GDM1 (cell line): Measurements from ENCODE around the gene MAP6.

ENCODE experiments used
- DNase-seq: peaks from one replicate; lab custom pipeline; 2025; lab: John Stamatoyannopoulos, UW

The MAP6 gene

DNA sequence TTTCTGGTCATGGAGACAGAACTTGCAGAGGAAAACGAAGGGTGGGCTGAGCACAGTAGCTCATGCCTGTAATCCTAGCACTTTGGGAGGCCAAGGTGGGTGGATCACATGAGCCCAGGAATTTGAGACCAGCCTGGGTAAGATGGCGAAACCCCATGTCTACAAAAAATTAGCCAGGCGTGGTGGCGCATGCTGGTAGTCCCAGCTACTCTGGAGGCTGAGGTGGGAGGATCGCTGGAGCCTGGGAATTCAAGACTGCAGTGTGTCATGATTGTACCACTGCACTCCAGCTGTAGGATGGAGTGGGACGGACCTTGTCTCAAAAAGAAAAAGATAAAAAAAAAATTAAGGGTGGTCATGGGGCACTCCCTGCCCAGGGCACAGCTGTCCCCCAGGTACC, 100.9 kb downstream of the MAP6 start:
- DNase-seq = no peak

- DNase-seq = no peak
Measured at GRCh38 chr11:75566763-75567279, 102.0 kb downstream of the MAP6 start.

DNA sequence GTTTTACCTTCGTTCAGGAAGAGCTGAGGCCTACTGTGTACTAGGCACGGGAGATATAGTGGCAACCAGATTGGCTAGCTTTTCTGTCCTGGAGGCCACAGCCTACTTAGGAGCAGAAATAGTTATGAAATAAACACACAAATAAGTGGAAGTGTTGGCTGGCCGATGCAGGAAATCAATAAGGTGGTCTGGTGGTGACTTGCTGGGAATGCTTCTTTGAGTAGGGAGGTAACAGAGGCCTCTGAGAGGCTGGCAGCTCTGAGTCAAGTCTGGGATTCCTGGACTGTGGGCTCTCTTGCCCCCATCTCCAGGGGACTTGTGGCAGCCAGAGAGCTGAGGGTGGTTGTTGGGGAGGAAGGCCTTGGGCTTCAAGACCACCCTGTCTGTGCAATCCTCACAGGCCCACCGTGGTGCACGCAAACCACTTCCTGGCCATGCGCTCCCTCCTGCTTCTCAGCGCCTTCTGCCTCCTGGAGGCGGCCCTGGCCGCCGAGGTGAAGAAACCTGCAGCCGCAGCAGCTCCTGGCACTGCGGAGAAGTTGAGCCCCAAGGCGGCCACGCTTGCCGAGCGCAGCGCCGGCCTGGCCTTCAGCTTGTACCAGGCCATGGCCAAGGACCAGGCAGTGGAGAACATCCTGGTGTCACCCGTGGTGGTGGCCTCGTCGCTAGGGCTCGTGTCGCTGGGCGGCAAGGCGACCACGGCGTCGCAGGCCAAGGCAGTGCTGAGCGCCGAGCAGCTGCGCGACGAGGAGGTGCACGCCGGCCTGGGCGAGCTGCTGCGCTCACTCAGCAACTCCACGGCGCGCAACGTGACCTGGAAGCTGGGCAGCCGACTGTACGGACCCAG, 102.7 kb downstream of the MAP6 start:
- DNase-seq = no peak

GRCh38 chr11:75565221-75565814, 103.5 kb downstream of the MAP6 start:
- DNase-seq = no peak

- DNase-seq = no peak
Measured at GRCh38 chr11:75563978-75564552, 104.8 kb downstream of the MAP6 start.

- DNase-seq = no peak
Measured at GRCh38 chr11:75563501-75563977, 105.3 kb downstream of the MAP6 start.

DNA sequence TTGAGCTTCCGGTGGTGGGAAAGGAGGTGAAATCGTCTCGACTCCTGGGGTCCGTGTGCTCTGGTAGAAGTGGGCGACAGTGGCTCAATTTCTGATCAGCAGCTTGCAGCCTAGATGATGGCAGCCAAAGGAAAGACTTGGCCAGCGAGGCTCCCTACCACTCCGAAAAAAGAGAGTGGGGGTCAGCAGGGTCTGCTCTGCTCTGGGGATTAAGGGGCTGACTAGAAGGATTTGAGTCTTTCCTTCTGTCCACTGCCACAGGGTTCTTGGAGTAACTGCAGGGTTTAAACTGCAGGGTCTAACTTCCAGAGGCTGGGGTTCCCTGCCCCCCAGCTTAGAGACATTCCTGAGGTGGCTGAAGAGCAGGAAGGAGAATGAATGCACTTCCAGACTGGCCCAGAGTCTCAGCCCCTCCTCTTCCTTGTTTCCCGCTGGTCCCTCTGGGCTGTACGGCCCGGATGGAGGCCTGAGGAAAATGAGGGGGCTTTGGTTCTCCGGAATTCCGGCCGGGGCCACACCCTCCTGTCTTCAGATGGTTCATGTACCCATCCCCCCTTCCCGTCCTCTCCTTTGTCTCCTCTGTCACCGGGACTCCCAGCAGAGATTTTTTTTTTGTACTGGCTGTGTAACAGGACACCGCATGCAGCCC, 105.9 kb downstream of the MAP6 start:
- DNase-seq = no peak

DNA sequence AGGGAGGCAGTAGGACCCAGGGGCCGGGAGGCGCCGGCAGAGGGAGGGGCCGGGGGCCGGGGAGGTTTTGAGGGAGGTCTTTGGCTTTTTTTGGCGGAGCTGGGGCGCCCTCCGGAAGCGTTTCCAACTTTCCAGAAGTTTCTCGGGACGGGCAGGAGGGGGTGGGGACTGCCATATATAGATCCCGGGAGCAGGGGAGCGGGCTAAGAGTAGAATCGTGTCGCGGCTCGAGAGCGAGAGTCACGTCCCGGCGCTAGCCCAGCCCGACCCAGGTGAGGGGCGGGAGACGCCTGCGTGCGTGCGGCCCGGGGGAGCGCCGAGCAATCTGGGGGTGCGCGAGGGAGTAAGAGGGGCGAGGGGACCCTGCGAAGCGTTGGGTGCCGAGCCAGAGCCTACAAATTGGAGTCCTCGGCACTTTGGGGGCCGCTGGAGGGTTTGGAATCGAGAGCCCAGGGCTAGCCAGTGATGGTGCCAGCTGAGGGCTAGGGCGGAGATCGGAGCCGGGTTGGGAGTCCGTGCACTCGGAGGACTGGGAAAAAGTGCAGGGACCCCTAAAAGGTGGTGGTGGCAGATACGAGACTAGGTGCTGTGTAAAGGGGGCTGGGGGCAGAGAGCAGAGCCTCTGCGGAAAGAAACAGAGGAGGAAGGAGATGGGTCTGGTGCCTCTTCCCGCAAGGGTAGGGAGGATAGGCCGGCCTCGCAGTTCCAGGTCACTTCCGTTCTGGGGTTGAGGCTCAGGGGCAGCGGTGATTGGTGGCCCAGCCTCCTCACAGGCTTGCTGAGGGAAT, 106.6 kb downstream of the MAP6 start, which contains the start of gene SERPINH1:
Gene SERPINH1 (plus strand): TSS at position 206 of the 788 bp plus-strand sequence. CDS start 4,097 bp downstream, outside the sequence.
- peak; percentile 59 for DNase-seq

GRCh38 chr11:75561426-75562047, 107.3 kb downstream of the MAP6 start:
- DNase-seq = no peak

DNA sequence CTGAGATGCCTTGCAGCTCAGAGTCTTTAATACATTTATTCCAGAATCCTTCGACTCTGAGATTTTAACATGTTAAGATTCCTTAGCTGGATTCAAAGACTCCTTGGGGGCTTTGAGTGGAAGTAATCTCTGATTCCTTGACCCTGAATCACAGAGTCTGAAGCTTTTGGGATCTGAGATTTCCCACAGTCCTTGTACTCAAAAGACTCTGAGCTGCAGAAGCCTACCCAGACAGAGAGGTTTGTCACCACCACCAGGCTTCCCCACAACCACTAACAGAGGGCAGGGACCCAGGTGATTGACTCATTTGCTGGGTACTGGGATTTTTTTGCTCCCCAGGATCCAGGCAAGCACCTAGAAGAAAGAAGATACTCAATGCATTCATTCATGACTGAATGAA, 108.2 kb downstream of the MAP6 start:
- no peak for DNase-seq

- DNase-seq = no peak
Measured at GRCh38 chr11:75558939-75559843, 109.6 kb downstream of the MAP6 start.

- DNase-seq = no peak
Measured at GRCh38 chr11:75557666-75558494, 111.0 kb downstream of the MAP6 start.

DNA sequence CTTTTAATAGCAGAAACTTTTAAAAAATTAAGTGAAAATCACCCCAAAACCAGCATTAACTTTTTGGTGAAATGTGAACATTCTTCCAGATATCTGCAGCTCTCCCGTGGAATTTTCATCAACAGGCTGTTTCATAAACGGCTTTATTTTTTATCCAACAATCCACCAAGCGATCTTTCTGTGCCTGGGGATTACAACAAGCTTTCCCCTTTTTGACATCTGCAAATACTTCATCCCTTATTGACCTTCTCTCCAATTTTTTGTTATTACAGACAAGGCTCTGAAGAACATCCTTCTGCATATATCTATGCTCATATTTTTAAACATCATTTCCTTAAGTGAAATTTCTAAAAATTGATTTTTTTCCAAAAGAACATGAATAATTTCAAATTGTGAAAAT, 112.6 kb downstream of the MAP6 start:
- DNase-seq = no peak

- no peak for DNase-seq
Measured at GRCh38 chr11:75555079-75555811, 113.6 kb downstream of the MAP6 start.

GRCh38 chr11:75554258-75555022, 114.4 kb downstream of the MAP6 start:
- DNase-seq = no peak

DNA sequence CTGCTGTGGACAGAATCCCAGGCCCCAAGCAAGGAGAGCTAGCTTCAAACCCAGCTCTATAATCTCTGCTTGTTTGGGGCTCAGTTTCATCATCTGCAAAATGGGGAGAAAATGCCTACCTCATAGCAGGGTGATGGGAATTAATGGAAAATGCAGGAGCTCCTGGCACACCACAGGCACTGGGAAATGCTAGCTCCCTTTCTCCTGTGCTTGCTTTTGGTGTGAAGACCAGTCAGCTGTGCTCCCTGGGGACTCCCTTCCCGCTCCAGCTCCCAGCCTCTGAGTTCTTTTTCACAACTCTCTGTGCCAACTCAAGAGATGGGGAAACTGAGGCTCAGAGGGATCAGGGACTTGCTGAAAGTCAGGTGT, 115.0 kb downstream of the MAP6 start:
- no peak for DNase-seq

DNA sequence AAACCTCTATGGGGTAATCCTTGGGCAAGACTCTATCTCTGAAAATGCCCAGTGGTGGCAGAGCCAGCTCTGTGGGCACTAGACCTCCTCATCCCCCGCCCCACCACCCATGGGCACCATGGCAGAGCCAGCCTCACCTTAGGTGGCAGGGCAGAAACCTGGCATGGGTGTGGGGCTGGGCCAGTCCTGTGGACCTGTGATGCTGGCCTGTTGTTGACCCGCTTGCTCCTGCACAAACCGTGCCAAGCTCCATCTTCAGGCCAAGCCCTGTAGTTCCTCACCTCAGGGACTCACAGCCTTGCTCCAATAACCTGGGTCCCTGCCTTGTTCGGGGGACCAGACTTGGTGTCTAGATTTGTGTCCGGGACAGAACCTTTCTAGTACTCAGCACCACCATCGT, 115.7 kb downstream of the MAP6 start:
- DNase-seq = no peak
